HG03521 (cell line): ENCODE data around the gene TMEM184B.
A peak's percentile ranks its signal among the peaks of the same experiment; 100 is the strongest.
"Not testable (repeated sequence)": the region's sequence is repeated elsewhere in the genome, so short reads cannot be mapped to it uniquely, and the experiment has no call there.

Source experiments
- ATAC-seq: cut with Tn5 transposase; IDR thresholded peaks from one replicate; pipeline ENCODE4 v1.9.1; 2021; ENCODE audit warnings: mild to moderate bottlenecking, moderate library complexity; ENCODE audit not compliant: unreplicated experiment

Gene TMEM184B

GRCh38 chr22:38186429-38186828 is 86.4 kb downstream of the TMEM184B start:
- ATAC-seq: no peak

GRCh38 chr22:38184788-38185187 is 88.0 kb downstream of the TMEM184B start:
- ATAC-seq: no peak

- ATAC-seq: peak; percentile 92
Measured at GRCh38 chr22:38181453-38182200, 91.2 kb downstream of the TMEM184B start, which contains the start of gene PLA2G6. Gene PLA2G6 (minus strand): TSS chr22:38181830. CDS start chr22:38169426, 12,404 bp downstream.

- ATAC-seq: no peak
Measured at GRCh38 chr22:38180841-38181452, 91.9 kb downstream of the TMEM184B start.

GRCh38 chr22:38178605-38178937 is 94.2 kb downstream of the TMEM184B start:
- not testable (repeated sequence) for ATAC-seq

- ATAC-seq: no peak
Measured at GRCh38 chr22:38177926-38178604, 94.7 kb downstream of the TMEM184B start.

GRCh38 chr22:38177571-38177925 is 95.3 kb downstream of the TMEM184B start:
- ATAC-seq: not testable (repeated sequence)

GRCh38 chr22:38177044-38177443 is 95.8 kb downstream of the TMEM184B start:
- no peak for ATAC-seq

GRCh38 chr22:38176170-38176741 is 96.6 kb downstream of the TMEM184B start:
- no peak for ATAC-seq

- no peak for ATAC-seq
Measured at GRCh38 chr22:38175206-38176118, 97.3 kb downstream of the TMEM184B start.

- ATAC-seq: no peak
Measured at GRCh38 chr22:38174626-38175025, 98.2 kb downstream of the TMEM184B start.

GRCh38 chr22:38173641-38173906 is 99.2 kb downstream of the TMEM184B start:
- no peak for ATAC-seq

GRCh38 chr22:38172832-38173640 is 99.8 kb downstream of the TMEM184B start:
- ATAC-seq: no peak

GRCh38 chr22:38171927-38172831 is 100.6 kb downstream of the TMEM184B start:
- ATAC-seq: no peak

- no peak for ATAC-seq
Measured at GRCh38 chr22:38170469-38170868, 102.3 kb downstream of the TMEM184B start.
